Smooth muscle cell (in vitro differentiated cells): ENCODE data around the gene ADPRS. TPM values are rescaled to one million over a fixed set of nuclear protein-coding genes. Genes with fewer than 3 reads are reported as not detected.

ENCODE experiments used
- DNase-seq: peaks from one replicate; lab custom pipeline; 2025; ENCODE audit not compliant: unreplicated experiment; lab: John Stamatoyannopoulos, UW
- H2AFZ ChIP-seq: fragments of 200-600 bp; sonication (generic); 2 replicates; pipeline ENCODE4 v1.6.0; 2016; ENCODE audit warnings: antibody characterized with exemption, low read depth, mild to moderate bottlenecking
- H3F3A ChIP-seq: fragments of 200-600 bp; sonication (generic); 2 replicates; pipeline ENCODE4 v1.6.0; 2017; ENCODE audit warnings: antibody characterized with exemption, low read depth
- H3K27ac ChIP-seq: fragments of 200-600 bp; sonication (generic); 2 replicates; pipeline ENCODE4 v1.5.1; 2016; ENCODE audit warnings: low read depth, mild to moderate bottlenecking
- H3K27me3 ChIP-seq: fragments of 200-600 bp; sonication (generic); 2 replicates; pipeline ENCODE4 v1.6.1; 2016; ENCODE audit warnings: low read depth, mild to moderate bottlenecking
- H3K36me3 ChIP-seq: fragments of 200-600 bp; sonication (generic); 2 replicates; pipeline ENCODE4 v1.5.1; 2016; ENCODE audit warnings: low read depth
- H3K4me1 ChIP-seq: fragments of 200-600 bp; sonication (generic); 2 replicates; pipeline ENCODE4 v1.5.1; 2016; ENCODE audit warnings: low read depth
- H3K4me2 ChIP-seq: fragments of 200-600 bp; sonication (generic); 2 replicates; pipeline ENCODE4 v1.6.0; 2016; ENCODE audit warnings: mild to moderate bottlenecking
- H3K4me3 ChIP-seq: fragments of 200-600 bp; sonication (generic); 2 replicates; pipeline ENCODE4 v1.5.1; 2016; ENCODE audit warnings: mild to moderate bottlenecking
- H3K79me2 ChIP-seq: fragments of 200-600 bp; sonication (generic); 2 replicates; pipeline ENCODE4 v1.6.0; 2016; ENCODE audit warnings: low read depth, mild to moderate bottlenecking
- H3K9ac ChIP-seq: fragments of 200-600 bp; sonication (generic); 2 replicates; pipeline ENCODE4 v1.6.0; 2016; ENCODE audit warnings: low read depth
- H3K9me3 ChIP-seq: fragments of 200-600 bp; sonication (generic); replicated peaks from 2 replicates; pipeline ENCODE4 v1.5.1; 2016; ENCODE audit warnings: low read depth
- H4K20me1 ChIP-seq: fragments of 200-600 bp; sonication (generic); 2 replicates; pipeline ENCODE4 v1.6.0; 2016; ENCODE audit warnings: low read depth
- WGBS: methylation state at CpG from one replicate; pipeline ENCODE4 v1.1.7; 2016; ENCODE audit warnings: low lambda C conversion rate; 5-methylcytosine and 5-hydroxymethylcytosine counted together
- polyA plus RNA-seq: library from polyadenylated mRNA; unstranded; fragments of >200 nt; fragmentation: Nextera tagmentation; extraction: Ambion mirVana; gene quantifications from 2 replicates; pipeline ENCODE4 v1.2.1, GENCODE V29; 2016
- total RNA-seq: library from RNA; depleted of rRNA; stranded (reverse); fragments of >200 nt; gene quantifications from 2 replicates; pipeline ENCODE4 v1.2.3, GENCODE V29; 2014
- TF ChIP-seq, protein P1 (sequence below): fragments of 200-600 bp; sonication (generic); IDR thresholded peaks from 2 replicates; pipeline ENCODE4 v1.5.1; 2017; ENCODE audit warnings: borderline replicate concordance, mild to moderate bottlenecking, antibody characterized with exemption; ENCODE audit not compliant: insufficient read depth, poor library complexity, severe bottlenecking

Gene ADPRS
- total and polyA plus RNA-seq, 2 experiments from 2014 or later, result 31.0 to 38.8 TPM

DNA sequence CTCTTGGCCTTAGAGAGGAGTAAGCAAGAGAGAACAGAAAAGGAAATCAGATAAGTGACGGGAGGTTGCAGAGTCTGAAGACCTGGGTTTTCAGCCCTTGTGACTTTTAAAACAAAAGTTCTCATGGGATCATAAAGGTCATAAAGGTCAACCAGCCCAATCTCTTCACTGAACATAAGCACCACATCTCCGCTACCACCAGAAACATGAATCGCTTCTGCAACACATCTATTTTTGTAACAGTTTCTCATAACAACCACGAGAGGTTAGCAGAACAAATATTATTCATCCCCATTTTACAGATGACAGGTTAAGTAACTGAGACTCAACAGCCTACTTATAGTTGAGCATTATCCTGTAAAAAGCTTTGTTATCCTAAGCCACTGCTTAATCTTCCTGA, 54.7 kb downstream of the ADPRS start:
- DNase-seq, result no peak
- Histone ChIP-seq H3K36me3 (peaks cover 4% of the 10 kb centered on the region), H2AFZ (no peak overlapping the region), H4K20me1 (peaks cover 62% of the 10 kb centered on the region), H3F3A (no peaks in the 10 kb centered on the region), H3K27ac (no peak overlapping the region), H3K79me2 (peaks cover 78% of the 10 kb centered on the region), H3K9me3 (no peaks in the 10 kb centered on the region), H3K27me3 (no peaks in the 10 kb centered on the region), H3K4me1 (no peaks in the 10 kb centered on the region), H3K4me3 (no peak overlapping the region), H3K4me2 (no peak overlapping the region), H3K9ac (no peak overlapping the region)
- 98% methylated on average over 4 of the region's 4 CpGs for WGBS
- TF ChIP-seq, protein P1, sequence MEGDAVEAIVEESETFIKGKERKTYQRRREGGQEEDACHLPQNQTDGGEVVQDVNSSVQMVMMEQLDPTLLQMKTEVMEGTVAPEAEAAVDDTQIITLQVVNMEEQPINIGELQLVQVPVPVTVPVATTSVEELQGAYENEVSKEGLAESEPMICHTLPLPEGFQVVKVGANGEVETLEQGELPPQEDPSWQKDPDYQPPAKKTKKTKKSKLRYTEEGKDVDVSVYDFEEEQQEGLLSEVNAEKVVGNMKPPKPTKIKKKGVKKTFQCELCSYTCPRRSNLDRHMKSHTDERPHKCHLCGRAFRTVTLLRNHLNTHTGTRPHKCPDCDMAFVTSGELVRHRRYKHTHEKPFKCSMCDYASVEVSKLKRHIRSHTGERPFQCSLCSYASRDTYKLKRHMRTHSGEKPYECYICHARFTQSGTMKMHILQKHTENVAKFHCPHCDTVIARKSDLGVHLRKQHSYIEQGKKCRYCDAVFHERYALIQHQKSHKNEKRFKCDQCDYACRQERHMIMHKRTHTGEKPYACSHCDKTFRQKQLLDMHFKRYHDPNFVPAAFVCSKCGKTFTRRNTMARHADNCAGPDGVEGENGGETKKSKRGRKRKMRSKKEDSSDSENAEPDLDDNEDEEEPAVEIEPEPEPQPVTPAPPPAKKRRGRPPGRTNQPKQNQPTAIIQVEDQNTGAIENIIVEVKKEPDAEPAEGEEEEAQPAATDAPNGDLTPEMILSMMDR, result no peak

Other genes starting within 250 kb of the ADPRS start
- gene AGO1, start 205.7 kb upstream of the ADPRS start, total RNA-seq, result 10.8 and 15.3 TPM in 2 replicates
- 4.9 and 8.1 TPM in 2 replicates for gene AGO1, start 205.7 kb upstream of the ADPRS start, polyA plus RNA-seq
- 22.6 and 31.6 TPM in 2 replicates for gene AGO3, start 157.8 kb upstream of the ADPRS start, total RNA-seq
- 14.3 and 22.9 TPM in 2 replicates for gene AGO3, start 157.8 kb upstream of the ADPRS start, polyA plus RNA-seq
- 0.27 TPM in 1 of 2 replicates, not detected in the other for gene TEKT2, start 4.8 kb upstream of the ADPRS start, total RNA-seq
- 0.66 and 0.85 TPM in 2 replicates for gene TEKT2, start 4.8 kb upstream of the ADPRS start, polyA plus RNA-seq
- 21.7 and 32.9 TPM in 2 replicates for gene COL8A2, start 36.3 kb downstream of the ADPRS start, total RNA-seq
- 35.9 and 59.0 TPM in 2 replicates for gene COL8A2, start 36.3 kb downstream of the ADPRS start, polyA plus RNA-seq
- 67.8 and 202 TPM in 2 replicates for gene TRAPPC3, start 60.6 kb downstream of the ADPRS start, total RNA-seq
- gene TRAPPC3, start 60.6 kb downstream of the ADPRS start, polyA plus RNA-seq, result 113 and 114 TPM in 2 replicates
- 102 and 109 TPM in 2 replicates for gene MAP7D1, start 67.3 kb downstream of the ADPRS start, total RNA-seq
- gene MAP7D1, start 67.3 kb downstream of the ADPRS start, polyA plus RNA-seq, result 169 and 186 TPM in 2 replicates
- 60.5 and 97.2 TPM in 2 replicates for gene THRAP3, start 135.6 kb downstream of the ADPRS start, total RNA-seq
- gene THRAP3, start 135.6 kb downstream of the ADPRS start, polyA plus RNA-seq, result 44.1 and 45.1 TPM in 2 replicates
- 12.0 and 16.4 TPM in 2 replicates for gene SH3D21, start 217.5 kb downstream of the ADPRS start, total RNA-seq
- gene SH3D21, start 217.5 kb downstream of the ADPRS start, polyA plus RNA-seq, result 6.9 and 8.2 TPM in 2 replicates
- gene EVA1B, start 234.8 kb downstream of the ADPRS start, total RNA-seq, result 49.8 and 88.7 TPM in 2 replicates
- gene EVA1B, start 234.8 kb downstream of the ADPRS start, polyA plus RNA-seq, result 164 and 182 TPM in 2 replicates